HG03066 (cell line): Measurements from ENCODE around the gene CHTF18.

ENCODE experiments used
- ATAC-seq: cut with Tn5 transposase; IDR thresholded peaks from one replicate; pipeline ENCODE4 v1.9.1; 2021; ENCODE audit warnings: low read depth; ENCODE audit not compliant: unreplicated experiment

Gene CHTF18

DNA sequence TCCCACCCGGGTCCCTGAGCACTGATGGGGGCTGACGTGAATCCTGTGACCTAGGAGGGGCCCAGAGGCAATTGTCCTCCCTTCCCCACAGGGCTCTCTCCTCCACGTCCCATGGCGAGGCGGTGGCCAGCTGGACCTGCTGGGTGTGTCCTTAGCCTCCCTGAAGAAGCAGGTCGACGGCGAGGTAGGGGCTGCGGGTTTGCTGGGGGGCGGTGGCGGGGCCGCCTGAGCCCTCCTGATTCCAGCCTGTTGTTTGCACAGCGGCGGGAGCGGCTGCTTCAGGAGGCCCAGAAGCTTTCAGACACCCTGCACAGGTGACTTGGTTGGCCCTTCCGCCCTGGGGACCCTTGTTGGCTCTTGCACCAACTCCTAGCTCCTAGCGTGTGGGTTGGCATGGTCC, 1.7 kb downstream of the CHTF18 start:
- ATAC-seq, result no peak

- ATAC-seq, result no peak
Measured at GRCh38 chr16:791131-791530, 2.7 kb downstream of the CHTF18 start.

DNA sequence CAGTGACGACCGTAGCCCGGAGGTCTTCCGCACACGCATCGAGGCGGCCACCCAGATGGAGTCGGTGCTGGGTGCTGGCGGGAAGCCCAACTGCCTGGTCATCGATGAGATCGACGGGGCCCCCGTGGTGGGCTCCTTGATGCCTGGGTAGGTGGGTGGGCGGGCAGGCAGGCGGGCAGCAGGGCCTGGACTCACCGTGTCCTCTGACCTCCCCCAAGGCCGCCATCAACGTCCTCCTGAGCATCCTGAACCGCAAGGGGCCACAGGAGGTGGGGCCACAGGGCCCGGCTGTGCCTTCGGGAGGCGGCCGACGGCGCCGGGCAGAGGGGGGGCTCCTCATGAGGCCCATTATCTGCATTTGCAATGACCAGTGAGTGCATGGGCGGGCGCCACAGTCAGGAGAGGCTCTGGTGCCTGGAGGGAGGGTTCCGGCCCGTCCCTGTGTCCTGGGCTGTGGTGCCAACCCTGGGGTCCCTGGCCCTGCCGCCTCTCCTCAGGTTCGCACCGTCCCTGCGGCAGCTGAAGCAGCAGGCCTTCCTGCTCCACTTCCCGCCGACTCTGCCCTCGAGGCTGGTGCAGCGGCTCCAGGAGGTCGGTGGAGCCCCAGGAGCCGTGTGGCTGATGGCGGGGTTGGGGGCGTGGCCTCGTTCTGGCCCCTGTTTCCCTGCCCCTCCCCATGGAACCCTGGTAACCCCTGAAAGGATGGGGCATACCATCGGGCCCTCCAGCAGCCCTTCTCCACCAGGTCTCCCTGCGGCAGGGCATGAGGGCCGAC, 4.0 kb downstream of the CHTF18 start:
- no peak for ATAC-seq

GRCh38 chr16:793414-793813, 5.0 kb downstream of the CHTF18 start:
- no peak for ATAC-seq

GRCh38 chr16:794091-794822, 5.8 kb downstream of the CHTF18 start:
- no peak for ATAC-seq

GRCh38 chr16:794853-795466, 6.5 kb downstream of the CHTF18 start:
- no peak for ATAC-seq

DNA sequence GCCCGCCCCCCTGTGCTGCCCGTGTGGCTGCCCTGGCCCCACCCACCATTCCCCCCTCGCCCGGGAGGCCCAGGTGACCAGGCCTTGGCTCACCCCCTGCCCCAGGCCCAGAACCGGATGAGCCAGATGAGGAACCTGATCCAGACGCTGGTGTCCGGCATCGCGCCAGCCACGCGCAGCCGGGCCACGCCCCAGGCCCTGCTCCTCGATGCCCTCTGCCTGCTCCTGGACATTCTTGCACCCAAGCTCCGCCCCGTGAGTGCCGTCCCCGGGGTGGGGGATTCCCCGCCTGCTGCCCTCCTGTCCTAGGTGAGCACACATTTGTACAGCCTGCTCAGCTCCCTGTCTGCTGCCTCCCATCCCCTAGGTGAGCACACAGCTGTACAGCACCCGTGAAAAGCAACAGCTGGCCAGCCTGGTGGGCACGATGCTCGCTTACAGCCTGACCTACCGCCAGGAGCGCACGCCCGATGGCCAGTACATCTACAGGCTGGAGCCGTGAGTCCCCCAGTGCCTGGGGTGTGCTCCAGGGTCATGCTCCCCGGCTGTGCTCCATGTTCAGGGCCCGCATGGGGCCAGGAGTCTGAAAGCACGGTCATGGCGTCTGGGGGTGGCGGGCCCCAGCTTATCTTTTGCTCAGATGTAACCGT, 7.3 kb downstream of the CHTF18 start:
- ATAC-seq, result no peak

- no peak for ATAC-seq
Measured at GRCh38 chr16:796296-797119, 8.1 kb downstream of the CHTF18 start.

GRCh38 chr16:797120-797420, 8.7 kb downstream of the CHTF18 start:
- no peak for ATAC-seq

DNA sequence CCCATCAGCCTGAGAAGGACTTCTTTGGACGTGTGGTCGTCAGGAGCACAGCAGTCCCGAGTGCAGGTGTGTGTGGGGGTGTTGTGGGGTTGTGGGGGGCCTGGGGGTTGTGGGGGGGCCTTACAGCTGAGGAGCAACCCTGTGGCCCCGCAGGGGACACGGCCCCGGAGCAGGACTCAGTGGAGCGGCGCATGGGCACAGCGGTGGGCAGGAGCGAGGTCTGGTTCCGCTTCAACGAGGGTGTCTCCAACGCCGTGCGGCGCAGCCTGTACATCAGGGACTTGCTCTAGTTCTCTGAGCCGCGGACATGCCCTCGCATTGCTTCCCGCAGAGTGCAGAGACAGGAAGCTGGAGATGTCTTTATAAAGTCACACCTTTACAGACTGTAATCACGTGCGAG, 9.3 kb downstream of the CHTF18 start:
- ATAC-seq, result no peak

DNA sequence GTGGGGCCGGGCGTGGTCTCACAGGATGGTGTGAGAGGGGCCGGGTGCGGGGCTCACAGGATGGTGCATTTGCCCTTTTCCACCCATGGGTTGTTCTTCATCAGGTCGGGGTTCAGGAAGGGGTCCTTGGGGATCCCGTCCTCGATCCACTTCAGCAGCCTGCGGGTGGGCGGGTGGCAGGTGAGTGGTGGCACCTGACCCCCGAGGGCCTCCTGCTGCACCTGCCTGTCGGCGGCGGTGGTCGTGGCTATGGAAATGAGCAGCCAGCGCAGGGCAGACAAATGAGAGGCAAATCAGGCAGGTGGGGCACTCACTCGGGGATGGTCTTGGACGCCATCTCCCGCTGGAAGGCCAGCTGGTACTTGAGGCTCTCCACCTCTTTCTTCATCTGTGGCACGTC, 10.2 kb downstream of the CHTF18 start:
- ATAC-seq, result no peak

GRCh38 chr16:799111-799947, 10.9 kb downstream of the CHTF18 start:
- no peak for ATAC-seq

- ATAC-seq, result no peak
Measured at GRCh38 chr16:799948-800833, 11.8 kb downstream of the CHTF18 start, which contains the start of gene GNG13. Gene GNG13, minus strand, starts transcription at chr16:800734. Its CDS starts 1,657 bp downstream, at chr16:799077.

GRCh38 chr16:800834-801511, 12.6 kb downstream of the CHTF18 start:
- no peak for ATAC-seq

DNA sequence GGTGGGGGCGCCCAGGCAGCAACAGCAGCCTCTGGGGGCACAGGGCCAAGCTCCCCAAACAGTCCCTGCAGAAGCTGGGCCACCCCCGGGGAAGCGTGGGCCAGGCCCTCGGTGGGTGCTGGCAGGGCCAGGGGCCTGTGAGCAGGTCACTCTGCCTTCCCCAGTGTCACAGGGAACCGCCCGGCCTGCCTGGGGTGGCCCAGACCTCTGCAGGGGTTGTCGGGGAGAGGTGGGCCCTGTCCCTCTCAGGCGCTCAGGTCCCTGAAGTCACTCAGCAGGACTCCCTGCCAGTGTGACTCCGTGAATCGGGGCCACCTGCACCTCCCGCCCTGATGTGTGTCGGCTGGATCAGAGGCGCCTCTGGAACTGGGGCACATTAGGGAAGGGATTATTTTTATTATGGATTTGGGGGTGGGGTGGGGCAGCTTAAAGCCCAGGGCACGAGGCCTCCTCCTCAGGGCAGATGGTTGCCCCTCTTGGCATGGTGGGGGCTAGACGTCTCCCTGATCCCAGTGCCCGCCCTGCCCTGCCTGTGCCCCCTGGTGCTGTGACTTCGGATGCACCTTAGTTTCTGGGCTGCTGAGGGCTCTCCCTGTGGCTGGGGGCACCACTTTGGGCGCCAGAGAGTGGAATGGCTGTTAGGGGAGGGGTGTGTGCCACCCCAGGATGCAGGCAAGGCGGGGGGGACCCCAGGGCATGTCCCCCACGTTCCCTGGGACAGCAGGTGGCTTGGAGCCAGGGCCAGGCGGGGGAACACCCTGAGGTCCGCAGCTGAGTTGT, 13.4 kb downstream of the CHTF18 start:
- ATAC-seq, result no peak

DNA sequence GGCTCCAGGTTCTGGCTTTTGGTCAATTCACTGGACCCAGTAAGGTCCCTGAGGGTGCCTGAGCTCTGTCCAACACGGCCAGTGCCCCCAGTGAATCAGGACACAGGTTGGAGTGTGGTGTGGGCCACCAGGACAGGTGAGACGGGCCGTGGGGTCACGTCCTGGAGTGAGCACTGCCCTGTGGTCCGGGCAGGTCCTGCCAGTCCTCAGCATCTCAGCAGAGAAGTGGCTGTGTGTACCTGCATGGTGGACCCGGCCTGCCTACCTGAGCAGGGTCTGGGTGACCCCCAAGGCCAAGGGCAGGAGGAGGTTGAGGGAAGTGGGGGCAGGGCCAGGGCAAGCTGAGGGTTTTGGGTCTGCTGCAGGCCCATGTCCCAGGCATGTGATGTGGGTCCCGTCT, 14.0 kb downstream of the CHTF18 start:
- no peak for ATAC-seq
